HEK293T (cell line): ENCODE results near the gene HELT.

Source experiments
- ELF4 ChIP-seq: fragments of 450-650 bp; IDR thresholded peaks from 2 replicates; pipeline ENCODE4 v1.6.1; 2017; ENCODE audit warnings: antibody characterized with exemption
- FOXA1 ChIP-seq: fragments of 450-650 bp; IDR thresholded peaks from 2 replicates; pipeline ENCODE4 v1.6.1; 2016; ENCODE audit warnings: mild to moderate bottlenecking
- FOXK2 ChIP-seq: fragments of 450-650 bp; IDR thresholded peaks from 2 replicates; pipeline ENCODE4 v1.6.1; 2016; ENCODE audit warnings: mild to moderate bottlenecking
- FOXM1 ChIP-seq: fragments of 450-650 bp; IDR thresholded peaks from 2 replicates; pipeline ENCODE4 v1.6.1; 2017; ENCODE audit warnings: mild to moderate bottlenecking, borderline replicate concordance
- NFRKB ChIP-seq: fragments of 450-650 bp; IDR thresholded peaks from 2 replicates; pipeline ENCODE4 v1.6.1; 2016; ENCODE audit warnings: mild to moderate bottlenecking, moderate library complexity
- SP1 ChIP-seq: fragments of 450-650 bp; IDR thresholded peaks from 2 replicates; pipeline ENCODE4 v1.6.1; 2017
- TARDBP ChIP-seq: fragments of 450-650 bp; IDR thresholded peaks from 2 replicates; pipeline ENCODE4 v1.6.1; 2016
- ZNF384 ChIP-seq: fragments of 450-650 bp; IDR thresholded peaks from 2 replicates; pipeline ENCODE4 v1.6.1; 2016

GRCh38 chr4:184992422-184992821 is 25.9 kb upstream of the HELT start:
- TF ChIP-seq TARDBP (no peak), FOXM1 (no peak), FOXK2 (no peak), SP1 (no peak), ELF4 (no peak), FOXA1 (no peak), ZNF384 (no peak), NFRKB (no peak)
